Stomach (tissue), 9 donors: ENCODE results near the gene COL27A1. TPM values are rescaled to one million over a fixed set of nuclear protein-coding genes. Genes with fewer than 3 reads are reported as not detected.
A peak's percentile ranks its signal among the peaks of the same experiment; 100 is the strongest.

Source experiments
- DNase-seq, 2 donors: peaks; one replicate each; pipeline versions ENCODE4 v3.0.0 to v3.0.0-alpha.2; 2013 to 2019
- H3K27ac ChIP-seq, 5 donors: fragments of 200-600 bp in 4 of 5; sonication (generic) in 4 of 5; one replicate each; pipeline ENCODE4 v1.5.1; 2013 to 2019; ENCODE audit warnings: mild to moderate bottlenecking in 1 of 5, moderate library complexity in 1 of 5
- H3K27me3 ChIP-seq, 3 donors: fragments of 200-600 bp; sonication (generic); one replicate each; pipeline ENCODE4 v1.5.1; 2017 to 2019; ENCODE audit warnings: mixed run types in 1 of 3
- H3K36me3 ChIP-seq, 4 donors: fragments of 200-600 bp; sonication (generic); 1 replicate in 3 of 4; 2 replicates in 1 of 4; pipeline ENCODE4 v1.5.1; 2016 to 2019
- H3K4me1 ChIP-seq, 4 donors: fragments of 200-600 bp; sonication (generic); one replicate each; pipeline ENCODE4 v1.5.1; 2016 to 2019
- H3K4me3 ChIP-seq, 4 donors: fragments of 200-600 bp; sonication (generic) in 3 of 4; one replicate each; pipeline ENCODE4 v1.5.1; 2016 to 2019; ENCODE audit warnings: mild to moderate bottlenecking in 1 of 4
- H3K9me3 ChIP-seq, 4 donors: fragments of 200-600 bp; sonication (generic); one replicate each; pipeline ENCODE4 v1.5.1; 2016 to 2019
- EP300 ChIP-seq: sonication (generic); formaldehyde crosslinking; IDR thresholded peaks from one replicate; pipeline ENCODE4 v1.6.1; 2017; ENCODE audit warnings: antibody characterized with exemption
- POLR2A ChIP-seq, 4 donors: fragments of 450-650 bp; IDR thresholded peaks; one replicate each; pipeline ENCODE4 v1.6.1; 2016; ENCODE audit warnings: antibody characterized with exemption in 4 of 4, control low read depth in 2 of 4, mild to moderate bottlenecking in 1 of 4, moderate library complexity in 1 of 4
- POLR2AphosphoS5 ChIP-seq, 3 donors: sonication (generic); formaldehyde crosslinking; IDR thresholded peaks; one replicate each; pipeline ENCODE4 v1.6.1; 2016; ENCODE audit warnings: antibody characterized with exemption in 3 of 3
- WGBS, 5 donors: extraction: QIAGEN DNeasy Blood & Tissue Kit in 3 of 5; methylation state at CpG; one replicate each; pipeline versions ENCODE4 v1.1.5 to v1.1.7; 2013 to 2018; 5-methylcytosine and 5-hydroxymethylcytosine counted together
- intact Hi-C: fragments of 100-400 bp; cut with DNase I; formaldehyde crosslinking; loops from one replicate; pipeline ENCODE4 v1.15.1; 2023; ENCODE audit warnings: low total_unique reads
- polyA plus RNA-seq, 3 donors: library from polyadenylated mRNA; stranded (reverse); fragments of 200-250 nt; gene quantifications; one replicate each; pipeline ENCODE4 v1.2.3, GENCODE V29; 2013
- total RNA-seq, 5 donors: library from RNA; depleted of rRNA; stranded (reverse); fragments of >200 nt; gene quantifications; one replicate each; pipeline versions ENCODE4 v1.1.0 to v1.2.3, GENCODE V29; 2014 to 2016
- TF ChIP-seq, protein P1 (sequence below), 7 experiments: fragments of 450-650 bp in 4 of 7; fragments of 200-600 bp in 3 of 7; sonication (generic) in 3 of 7; IDR thresholded peaks; one replicate each; pipeline ENCODE4 v1.5.1; 2016 to 2019; ENCODE audit warnings: antibody characterized with exemption in 7 of 7, control low read depth in 2 of 7, mild to moderate bottlenecking in 1 of 7
- donor health status: healthy with polysubstance abuse.
- donor health status: Bipolar disorder and iron deficiency.
- donor health status: healthy.

The COL27A1 gene
- total and polyA plus RNA-seq, 8 donors, result 2.9 to 26.3 (median 8.2) TPM

DNA sequence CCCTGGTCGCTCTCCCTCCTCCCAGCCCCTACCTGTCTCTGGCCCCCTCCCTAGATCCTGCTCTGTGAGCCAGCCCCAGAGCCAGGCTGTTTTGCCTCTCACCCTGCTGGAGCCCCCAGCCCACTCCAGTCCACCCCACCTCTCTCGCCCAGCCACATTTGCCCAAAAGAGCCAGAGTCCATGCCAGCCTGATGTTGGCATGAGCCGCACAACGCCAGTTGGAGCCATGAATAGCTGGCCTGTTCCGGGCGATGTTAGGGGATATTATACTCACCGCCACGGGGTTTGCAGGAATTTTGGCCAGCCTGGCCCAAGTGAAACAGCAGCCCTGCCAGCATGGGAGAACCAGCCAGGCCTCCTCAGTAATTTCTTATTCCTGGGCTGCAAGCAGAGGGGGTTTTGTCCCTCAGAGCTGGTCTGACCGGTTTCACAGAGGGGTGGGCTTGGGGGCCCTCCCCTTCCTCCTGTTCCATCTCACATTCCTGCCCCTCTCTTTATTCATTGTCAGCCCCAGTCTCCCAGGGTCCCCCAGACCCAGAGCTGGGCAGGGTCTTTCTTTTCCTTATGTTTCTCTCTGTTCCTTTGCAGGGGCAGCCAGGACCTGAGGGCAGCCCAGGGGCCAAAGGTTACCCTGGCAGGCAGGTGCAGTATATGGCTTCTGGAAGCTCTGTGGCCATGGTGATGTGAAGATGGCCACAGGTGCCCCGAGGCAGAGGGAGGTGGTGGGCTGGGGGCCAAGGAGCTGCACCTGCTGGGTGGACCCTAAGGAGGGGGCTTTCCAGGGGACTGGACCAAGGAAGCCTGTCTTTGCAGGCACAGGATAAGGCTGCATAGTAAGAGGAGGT is 50.1 kb downstream of the COL27A1 start:
- no peaks in the 10 kb centered on the region for H3K27me3 ChIP-seq
- no peak overlapping the region for H3K27ac ChIP-seq
- peaks cover 0 to 6% (median 0%) of the 10 kb centered on the region in 4 donors for H3K36me3 ChIP-seq
- no peak overlapping the region for H3K4me3 ChIP-seq
- WGBS, 5 donors, result 74 to 83% (median 80%) methylated on average over 9 to 10 of the region's 10 CpGs
- H3K9me3 ChIP-seq, result no peaks in the 10 kb centered on the region
- peak in 1 of 2 donors; percentile 50 for DNase-seq
- H3K4me1 ChIP-seq, result peaks cover 12 to 32% (median 21%) of the 10 kb centered on the region in 4 donors
- TF ChIP-seq, protein P1, sequence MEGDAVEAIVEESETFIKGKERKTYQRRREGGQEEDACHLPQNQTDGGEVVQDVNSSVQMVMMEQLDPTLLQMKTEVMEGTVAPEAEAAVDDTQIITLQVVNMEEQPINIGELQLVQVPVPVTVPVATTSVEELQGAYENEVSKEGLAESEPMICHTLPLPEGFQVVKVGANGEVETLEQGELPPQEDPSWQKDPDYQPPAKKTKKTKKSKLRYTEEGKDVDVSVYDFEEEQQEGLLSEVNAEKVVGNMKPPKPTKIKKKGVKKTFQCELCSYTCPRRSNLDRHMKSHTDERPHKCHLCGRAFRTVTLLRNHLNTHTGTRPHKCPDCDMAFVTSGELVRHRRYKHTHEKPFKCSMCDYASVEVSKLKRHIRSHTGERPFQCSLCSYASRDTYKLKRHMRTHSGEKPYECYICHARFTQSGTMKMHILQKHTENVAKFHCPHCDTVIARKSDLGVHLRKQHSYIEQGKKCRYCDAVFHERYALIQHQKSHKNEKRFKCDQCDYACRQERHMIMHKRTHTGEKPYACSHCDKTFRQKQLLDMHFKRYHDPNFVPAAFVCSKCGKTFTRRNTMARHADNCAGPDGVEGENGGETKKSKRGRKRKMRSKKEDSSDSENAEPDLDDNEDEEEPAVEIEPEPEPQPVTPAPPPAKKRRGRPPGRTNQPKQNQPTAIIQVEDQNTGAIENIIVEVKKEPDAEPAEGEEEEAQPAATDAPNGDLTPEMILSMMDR (IDR thresholded peaks at IDR 0.05), result no peak
- TF ChIP-seq POLR2A (IDR thresholded peaks at IDR 0.05) (no peak), POLR2AphosphoS5 (IDR thresholded peaks at IDR 0.05) (no peak), EP300 (no peak)
- intact Hi-C loops, result no loop called here

DNA sequence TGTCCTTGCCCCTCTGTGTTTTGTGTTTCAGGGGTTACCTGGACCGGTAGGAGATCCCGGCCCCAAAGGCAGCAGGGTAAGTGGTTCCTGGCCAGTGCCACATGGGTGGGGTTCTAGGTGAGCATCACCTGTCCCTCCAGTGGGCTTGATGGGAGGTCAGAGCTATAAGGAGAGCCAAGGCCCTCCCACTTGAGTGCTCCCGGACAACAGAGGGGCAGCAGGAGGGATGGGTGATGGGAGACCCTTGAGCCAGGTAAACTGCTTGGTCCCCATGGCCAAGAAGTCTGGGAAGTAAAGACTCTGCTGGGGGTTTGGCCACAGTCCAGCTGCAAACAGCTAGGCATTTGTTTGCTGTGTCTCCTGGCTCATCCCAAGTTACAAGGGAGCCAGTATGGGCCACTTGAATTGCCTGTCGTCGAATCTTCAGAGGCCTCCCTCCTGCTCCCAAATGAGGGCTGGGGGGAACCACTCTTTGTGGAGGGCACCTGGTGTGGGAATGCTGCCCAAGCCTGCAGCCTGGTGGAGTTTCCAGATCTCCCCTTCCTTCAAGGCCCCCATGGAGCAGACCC is 51.0 kb downstream of the COL27A1 start:
- intact Hi-C loops, result no loop called here
- WGBS, 5 donors, result 84 to 91% (median 88%) methylated on average over 4 to 5 of the region's 5 CpGs

DNA sequence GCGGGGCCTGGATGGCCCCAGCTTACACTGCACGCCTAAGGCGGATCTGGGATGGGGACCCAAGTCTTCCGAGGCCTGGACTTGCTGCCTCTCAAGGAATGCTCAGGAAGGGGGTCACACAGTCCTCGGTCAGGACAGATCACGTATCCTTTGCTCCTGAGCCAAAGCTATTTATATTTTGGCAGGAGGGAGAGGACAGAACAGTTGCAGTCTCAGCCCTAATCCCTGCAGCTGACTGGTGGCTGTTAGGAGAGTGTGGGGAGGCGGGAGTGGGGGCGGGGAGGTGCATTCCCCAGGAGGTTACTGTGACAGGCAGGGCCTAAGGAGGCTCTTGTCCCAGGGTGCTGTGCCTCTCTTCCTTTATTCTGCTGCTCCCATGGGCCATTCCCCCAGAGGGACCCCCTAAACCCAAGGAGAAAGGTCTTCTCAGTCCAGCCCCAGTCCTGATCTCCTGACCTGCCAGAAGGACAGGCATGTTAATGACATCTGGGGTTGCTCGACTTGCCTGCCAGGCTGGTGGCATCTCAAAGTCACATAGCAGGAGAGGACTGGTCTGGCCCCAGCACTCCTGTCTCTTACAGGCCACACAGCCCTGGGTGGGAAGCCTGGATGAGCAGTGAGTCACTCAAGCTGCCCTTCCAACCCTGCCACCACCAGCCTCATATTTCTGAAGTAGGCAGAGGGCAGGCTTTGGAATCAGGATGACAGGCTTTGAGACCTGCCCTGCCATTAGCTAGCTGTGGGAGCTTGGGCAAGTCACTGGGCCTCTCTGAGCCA is 51.9 kb downstream of the COL27A1 start:
- peak overlapping the region in 2 of 5 donors; percentile 16 to 52 for H3K27ac ChIP-seq
- DNase-seq, result peak in 1 of 2 donors; percentile 73
- 51 to 76% (median 67%) methylated on average over 9 of the region's 9 CpGs for WGBS, 5 donors

More for the DNA sequence above, 51.0 kb downstream of the COL27A1 start:
- no peak overlapping the region for H3K4me3 ChIP-seq
- no peak for DNase-seq
- H3K4me1 ChIP-seq, result peaks cover 14 to 36% (median 26%) of the 10 kb centered on the region in 4 donors
- TF ChIP-seq, protein P1 (IDR thresholded peaks at IDR 0.05), result no peak
- TF ChIP-seq POLR2A (IDR thresholded peaks at IDR 0.05) (no peak), EP300 (no peak), POLR2AphosphoS5 (IDR thresholded peaks at IDR 0.05) (no peak)
- H3K36me3 ChIP-seq, result peaks cover 0 to 6% (median 0%) of the 10 kb centered on the region in 4 donors
- H3K27me3 ChIP-seq, result no peaks in the 10 kb centered on the region
- H3K9me3 ChIP-seq, result no peaks in the 10 kb centered on the region
- H3K27ac ChIP-seq, result peak overlapping the region in 2 of 5 donors; percentile 16 to 52

DNA sequence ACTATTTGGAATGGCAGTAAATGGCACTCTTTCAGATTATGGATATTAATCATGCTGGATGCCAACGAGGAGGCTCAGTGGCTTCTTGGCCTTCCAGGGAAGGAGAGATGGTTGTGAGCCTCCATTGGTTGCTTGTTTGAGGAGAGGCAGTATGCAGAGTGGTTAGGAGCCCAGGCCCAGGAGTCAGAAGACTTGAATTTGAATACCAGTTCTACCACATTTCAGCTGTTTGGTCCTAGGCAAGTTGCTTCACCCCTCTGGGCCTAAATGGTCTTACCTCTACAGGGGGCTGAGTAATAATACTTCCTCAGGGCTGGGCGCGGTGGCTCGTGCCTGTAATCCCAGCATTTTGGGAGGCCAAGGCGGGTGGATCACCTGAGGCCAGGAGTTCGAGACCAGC is 52.5 kb downstream of the COL27A1 start:
- TF ChIP-seq POLR2AphosphoS5 (IDR thresholded peaks at IDR 0.05) (no peak), EP300 (no peak), POLR2A (IDR thresholded peaks at IDR 0.05) (no peak)
- TF ChIP-seq, protein P1 (IDR thresholded peaks at IDR 0.05), result no peak
- H3K4me1 ChIP-seq, result peaks cover 14 to 44% (median 30%) of the 10 kb centered on the region in 4 donors
- intact Hi-C loops, result no loop called here
- no peaks in the 10 kb centered on the region for H3K9me3 ChIP-seq
- peaks cover 0 to 6% (median 0%) of the 10 kb centered on the region in 4 donors for H3K36me3 ChIP-seq
- DNase-seq, result no peak
- H3K27me3 ChIP-seq, result no peaks in the 10 kb centered on the region
- peak overlapping the region in 1 of 5 donors; percentile 52 for H3K27ac ChIP-seq
- 83 to 91% (median 88%) methylated on average over 6 of the region's 6 CpGs for WGBS, 5 donors
- H3K4me3 ChIP-seq, result no peak overlapping the region

More for the DNA sequence above, 51.9 kb downstream of the COL27A1 start:
- Histone ChIP-seq H3K36me3 (peaks cover 0 to 6% (median 0%) of the 10 kb centered on the region in 4 donors), H3K4me1 (peaks cover 14 to 44% (median 30%) of the 10 kb centered on the region in 4 donors), H3K9me3 (no peaks in the 10 kb centered on the region), H3K4me3 (no peak overlapping the region), H3K27me3 (no peaks in the 10 kb centered on the region)
- intact Hi-C loops, result no loop called here
- TF ChIP-seq POLR2AphosphoS5 (IDR thresholded peaks at IDR 0.05), result peak in 1 of 3 donors; percentile 6
- no peak for TF ChIP-seq EP300
